HT-29 (cell line): ENCODE results near the gene CD52. TPM values are rescaled to one million over a fixed set of nuclear protein-coding genes. Genes with fewer than 3 reads are reported as not detected.
A peak's percentile ranks its signal among the peaks of the same experiment; 100 is the strongest.
"Not testable (repeated sequence)": the region's sequence is repeated elsewhere in the genome, so short reads cannot be mapped to it uniquely, and the experiment has no call there.

Experiments
- DNase-seq: peaks from one replicate; pipeline ENCODE4 v3.0.0-alpha.2; 2015; ENCODE audit warnings: low spot score
- total RNA-seq: library from RNA; depleted of rRNA; stranded (reverse); fragments of >200 nt; shearing (Covaris generic); gene quantifications from 2 replicates; pipeline ENCODE4 v1.2.3, GENCODE V29; 2014

Gene CD52
- total RNA-seq, 1 experiment from 2014 or later = 2.1 TPM

DNA sequence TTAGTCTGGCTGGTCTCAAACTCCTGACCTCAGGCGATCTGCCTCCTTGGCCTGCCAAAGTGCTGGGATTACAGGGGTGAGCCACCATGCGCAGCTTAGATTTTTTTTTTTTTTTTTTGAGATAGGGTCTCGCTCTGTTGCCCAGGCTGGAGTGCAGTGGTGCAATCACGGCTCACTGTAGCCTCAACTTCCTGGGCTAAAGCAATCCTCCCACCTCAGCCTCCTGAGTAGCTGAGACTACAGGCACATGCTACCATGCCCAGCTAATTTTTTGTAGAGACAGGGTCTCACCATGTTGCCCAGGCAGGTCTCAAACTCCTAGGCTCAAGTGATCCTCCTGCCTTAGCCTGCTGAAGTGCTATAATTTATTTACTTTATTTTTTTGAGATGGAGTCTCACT lies 11.6 kb downstream of the CD52 start:
- DNase-seq = not testable (repeated sequence)

DNA sequence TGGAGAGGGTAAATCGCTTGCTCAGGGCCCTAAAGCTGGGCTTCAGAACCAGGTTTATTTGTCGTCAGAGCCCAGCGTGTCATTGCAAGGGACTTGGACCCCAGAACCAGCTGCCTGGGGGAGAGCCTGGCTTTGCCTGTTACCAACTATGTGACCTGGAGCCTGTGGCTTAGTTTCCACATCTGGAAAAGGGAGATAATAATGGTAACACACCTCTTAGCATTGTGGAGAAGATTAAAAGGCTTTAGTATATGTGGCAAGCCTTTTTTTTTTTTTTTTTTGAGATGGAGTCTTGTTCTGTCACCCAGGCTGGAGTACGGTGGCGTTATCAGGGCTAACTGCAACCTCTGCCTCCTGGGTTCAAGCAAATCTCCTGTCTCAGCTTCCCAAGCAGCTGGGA lies 12.5 kb downstream of the CD52 start:
- DNase-seq = no peak

GRCh38 chr1:26333312-26333711 lies 15.6 kb downstream of the CD52 start:
- not testable (repeated sequence) for DNase-seq

- no peak for DNase-seq
Measured at GRCh38 chr1:26335774-26336476, 18.2 kb downstream of the CD52 start.

- DNase-seq = peak; percentile 95
Measured at GRCh38 chr1:26336477-26337205, 18.9 kb downstream of the CD52 start.

DNA sequence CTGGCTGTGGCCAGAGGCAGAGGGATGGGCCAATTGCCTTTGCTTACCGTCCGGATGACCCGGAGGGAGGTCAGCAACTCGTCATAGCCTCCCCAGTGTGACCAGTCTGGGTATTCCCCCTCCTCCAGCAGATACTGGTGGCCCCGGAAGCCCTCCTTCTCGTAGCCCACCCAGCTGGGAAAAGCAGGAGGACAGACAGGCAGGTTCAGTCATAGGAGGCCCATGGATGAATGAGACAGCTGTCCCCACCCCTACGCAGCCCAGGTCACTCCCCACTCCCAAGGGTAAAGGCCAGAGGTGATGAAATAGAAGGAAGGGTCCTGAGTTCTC lies 19.4 kb downstream of the CD52 start:
- no peak for DNase-seq

GRCh38 chr1:26337625-26338024 lies 19.9 kb downstream of the CD52 start:
- DNase-seq = no peak

DNA sequence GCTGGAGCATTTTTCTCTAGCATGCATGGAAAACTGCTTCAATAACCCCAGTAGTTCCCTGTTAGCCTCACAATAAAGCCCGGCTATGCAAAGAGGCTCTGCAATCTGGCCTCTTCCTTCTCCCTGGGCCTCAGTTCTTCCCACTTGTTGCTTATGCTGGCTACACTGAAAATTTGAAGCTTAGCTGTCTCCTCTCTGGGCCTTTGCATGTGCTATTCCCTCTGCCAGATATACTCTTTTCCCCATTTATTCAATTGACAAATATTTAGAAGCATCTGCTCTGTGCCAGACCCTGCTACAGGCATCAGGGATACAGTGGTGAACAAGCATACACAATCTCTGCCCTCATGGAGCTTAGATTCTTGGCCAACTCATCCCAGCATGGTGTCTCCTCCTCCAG lies 20.9 kb downstream of the CD52 start:
- no peak for DNase-seq

DNA sequence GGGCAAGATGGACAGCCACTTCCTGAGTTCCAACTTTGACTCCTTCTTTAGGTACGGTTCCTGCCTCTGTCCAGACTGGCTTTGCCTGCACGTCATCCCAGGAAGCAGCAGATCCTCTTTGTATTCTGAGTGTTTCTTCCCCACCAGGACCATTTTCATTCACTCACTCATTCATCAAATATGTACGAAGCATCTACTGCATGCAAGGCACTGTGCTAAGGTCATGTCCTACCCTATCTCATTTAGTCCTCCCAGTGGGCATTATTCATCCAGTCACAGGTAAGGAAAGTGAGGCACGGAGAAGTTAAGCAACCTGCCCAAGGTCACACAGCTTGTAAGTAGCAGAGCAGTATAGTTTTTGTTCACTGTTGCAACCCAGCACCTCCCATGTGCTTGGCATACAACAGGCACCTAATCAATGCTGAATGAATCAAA lies 22.3 kb downstream of the CD52 start:
- no peak for DNase-seq

DNA sequence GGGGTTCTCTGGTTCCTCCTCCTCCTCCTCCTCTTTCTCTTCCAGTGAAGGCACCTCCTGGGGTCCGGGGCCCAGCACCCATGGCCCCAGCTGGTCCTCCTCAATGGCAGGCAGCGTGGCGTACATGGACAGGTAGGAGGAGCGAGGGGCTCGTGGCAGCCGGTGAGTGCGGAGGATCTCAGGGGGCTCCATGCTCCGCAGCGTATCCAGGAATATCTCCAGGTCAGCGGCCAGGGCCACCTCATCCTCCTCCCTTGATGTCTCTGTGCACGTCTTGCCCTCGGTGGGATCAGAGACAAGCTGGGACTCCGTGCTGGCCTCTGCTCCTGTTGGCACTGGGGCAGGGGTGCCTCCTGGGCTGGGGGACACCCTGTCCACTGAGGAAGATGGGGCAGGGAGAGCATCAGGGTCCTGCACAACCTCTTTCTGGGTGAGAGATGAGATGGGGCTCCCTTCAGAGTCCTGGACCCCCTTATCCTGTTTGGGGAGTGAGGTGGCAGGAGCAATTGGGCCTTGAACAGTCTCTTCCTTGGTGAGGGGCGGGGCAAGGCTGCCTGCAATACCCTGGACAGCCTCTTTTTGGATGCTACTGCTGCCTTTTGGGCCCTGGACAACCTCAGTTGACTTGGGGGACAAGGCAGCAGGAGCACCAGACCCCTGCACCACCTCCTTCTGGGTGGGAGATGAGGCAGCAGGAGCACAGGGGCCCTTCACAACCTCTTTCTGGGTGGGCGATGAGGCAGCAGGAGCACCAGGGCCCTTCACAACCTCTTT lies 26.6 kb downstream of the CD52 start:
- no peak for DNase-seq

- no peak for DNase-seq
Measured at GRCh38 chr1:26345718-26346117, 28.0 kb downstream of the CD52 start.

DNA sequence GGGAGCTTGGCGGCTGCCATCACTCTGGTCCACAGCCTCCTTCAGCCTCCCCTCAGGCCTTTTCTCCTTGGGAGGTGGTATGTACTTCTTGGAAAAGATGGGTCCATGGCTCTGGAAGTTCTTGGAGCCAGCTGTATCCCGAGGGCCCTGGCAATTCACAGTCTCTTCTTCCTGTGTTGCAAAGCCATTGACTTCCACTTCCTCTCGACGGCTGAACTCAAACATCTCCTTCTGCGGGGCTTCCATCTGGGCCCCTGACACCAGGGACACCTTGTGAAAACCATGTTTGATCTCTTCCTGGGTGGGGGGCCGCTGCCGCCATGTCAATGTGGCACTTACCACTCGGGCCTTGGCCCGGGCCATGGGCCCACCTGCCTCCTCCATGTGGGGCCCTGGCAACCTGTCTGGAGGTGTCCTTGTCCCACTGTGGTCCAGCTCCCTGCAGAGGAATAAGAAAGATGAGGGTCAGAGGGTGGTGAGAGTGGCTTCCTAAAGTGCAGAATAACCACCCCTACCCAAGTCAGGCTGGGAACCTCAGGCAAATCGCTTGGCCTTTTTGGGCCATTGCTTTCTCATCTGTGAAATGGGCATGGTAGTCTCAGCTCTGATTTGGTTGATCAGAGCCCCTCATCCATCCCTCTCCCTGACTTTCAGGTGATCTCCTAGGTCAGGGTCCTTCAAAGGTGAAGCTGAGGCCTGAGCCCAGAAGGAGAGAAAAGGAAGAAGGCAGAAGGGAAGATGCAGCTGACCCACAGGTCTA lies 28.7 kb downstream of the CD52 start:
- no peak for DNase-seq

GRCh38 chr1:26349188-26349876 lies 31.6 kb downstream of the CD52 start:
- no peak for DNase-seq

DNA sequence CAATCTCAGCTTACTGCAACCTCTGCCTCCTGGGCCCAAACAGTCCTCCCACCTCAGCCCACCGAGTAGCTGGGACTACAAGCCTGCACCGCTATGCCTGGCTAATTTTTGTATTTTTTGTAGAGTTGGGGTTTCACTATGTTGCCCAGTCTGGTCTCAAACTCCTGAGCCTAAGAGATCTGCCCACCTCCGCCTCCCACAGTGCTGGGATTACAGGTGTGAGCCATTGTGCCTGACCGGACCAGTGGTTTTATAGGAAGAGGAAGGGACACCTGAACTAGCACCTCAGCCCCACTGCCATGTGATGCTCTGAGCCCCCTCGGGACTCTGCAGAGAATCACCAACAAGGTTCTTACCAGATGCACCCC lies 32.1 kb downstream of the CD52 start:
- DNase-seq = no peak

DNA sequence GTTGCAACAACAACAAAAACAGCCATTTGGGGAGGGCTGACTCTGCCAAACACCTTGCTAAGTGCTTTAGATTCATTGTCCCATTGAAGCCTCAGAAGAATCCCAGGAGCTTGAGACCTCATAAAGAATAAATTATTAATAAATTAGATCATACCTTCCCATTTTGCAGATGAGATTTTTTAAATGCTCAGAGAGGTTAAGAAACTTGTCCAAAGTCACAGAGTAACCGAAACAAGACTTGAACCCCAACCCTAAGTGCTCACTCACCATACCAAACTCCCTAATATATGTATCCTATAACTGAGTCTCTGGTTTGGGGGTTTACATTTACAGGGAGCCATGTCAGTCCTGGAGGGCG lies 32.6 kb downstream of the CD52 start:
- no peak for DNase-seq

- peak; percentile 71 for DNase-seq
Measured at GRCh38 chr1:26350701-26351589, 33.2 kb downstream of the CD52 start.

DNA sequence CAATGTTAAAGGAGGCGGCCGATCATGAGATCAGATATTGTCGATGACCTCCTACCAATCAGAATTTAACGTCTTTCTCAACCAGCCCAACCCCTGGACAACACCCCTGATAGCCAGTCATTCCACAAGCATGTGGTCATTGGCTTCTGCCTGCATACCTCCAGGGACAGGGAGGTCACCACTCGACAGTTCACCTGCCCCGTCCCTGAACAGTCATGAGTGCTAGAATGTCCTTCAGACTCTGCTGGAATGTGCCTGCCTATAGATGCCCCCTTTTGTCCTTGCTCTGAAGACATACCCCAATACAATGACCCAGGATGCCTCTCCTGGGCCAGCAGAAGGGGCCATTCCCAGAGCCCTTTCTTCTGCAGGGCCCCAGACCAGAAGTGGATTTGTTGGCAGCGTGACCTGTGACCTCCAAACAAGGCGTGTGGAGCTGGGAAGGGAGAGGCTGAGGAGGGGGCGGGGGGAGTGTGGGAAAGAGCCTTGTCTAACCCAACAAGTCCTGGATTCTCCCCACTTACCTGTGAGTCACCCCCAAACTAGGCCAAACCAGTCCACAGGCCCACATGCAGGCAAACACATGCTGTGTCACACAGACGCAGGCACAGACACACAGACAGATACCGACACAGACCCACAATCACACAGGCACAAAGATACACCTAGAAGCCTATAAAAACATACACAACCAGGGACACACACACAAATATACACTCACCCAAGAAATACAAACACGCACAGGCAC lies 34.0 kb downstream of the CD52 start:
- peak; percentile 76 for DNase-seq

DNA sequence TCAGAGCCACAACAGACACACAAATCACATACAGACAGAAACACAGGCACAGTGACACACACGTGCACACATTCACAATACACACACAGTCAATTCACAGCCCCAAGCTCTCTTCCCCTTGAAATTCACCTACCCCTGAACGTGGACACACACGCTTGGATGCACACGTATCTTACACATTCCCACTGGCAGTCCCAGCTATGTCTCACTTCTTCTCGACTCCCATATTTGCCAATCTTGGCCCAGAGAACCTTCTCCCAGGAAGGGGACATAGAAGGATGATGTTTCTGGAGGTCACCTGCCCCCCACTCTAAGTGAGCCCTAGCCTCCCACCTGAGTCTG lies 34.6 kb downstream of the CD52 start:
- DNase-seq = no peak

- no peak for DNase-seq
Measured at GRCh38 chr1:26353210-26353859, 35.6 kb downstream of the CD52 start.
